ACHN (cell line): Measurements from ENCODE around the gene NCOA4.

ENCODE experiments used
- DNase-seq: peaks from one replicate; pipeline ENCODE4 v3.0.0-alpha.2; 2015
- in situ Hi-C: cut with HindIII; loops from 2 replicates; pipeline ENCODE4 v1.10.0; 2017; ENCODE audit warnings: low sequenced_read_pairs, low pct_ligation_motif_present, low pct_unique_long_range_greater_than_20kb

Gene NCOA4

DNA sequence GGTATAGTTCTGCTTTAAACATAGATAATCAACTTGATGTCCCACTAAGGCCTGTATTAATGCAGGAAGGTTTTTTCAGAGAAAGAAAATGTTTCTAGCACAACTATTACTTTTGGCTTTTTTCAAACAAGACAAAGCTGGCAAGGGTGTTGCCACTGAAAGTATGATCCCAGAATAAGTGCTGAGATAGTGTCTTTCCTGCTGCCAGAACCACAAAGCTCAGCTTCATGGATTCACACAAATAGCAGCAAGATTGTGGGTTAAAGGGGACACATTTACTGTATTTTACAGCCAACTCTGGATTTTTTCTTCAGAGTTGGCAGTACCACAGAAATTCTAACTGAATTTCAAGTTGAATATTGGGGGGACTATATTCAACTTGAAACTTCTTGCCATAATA is 4.3 kb downstream of the NCOA4 start:
- in situ Hi-C loops = no loop called here
- no peak for DNase-seq

DNA sequence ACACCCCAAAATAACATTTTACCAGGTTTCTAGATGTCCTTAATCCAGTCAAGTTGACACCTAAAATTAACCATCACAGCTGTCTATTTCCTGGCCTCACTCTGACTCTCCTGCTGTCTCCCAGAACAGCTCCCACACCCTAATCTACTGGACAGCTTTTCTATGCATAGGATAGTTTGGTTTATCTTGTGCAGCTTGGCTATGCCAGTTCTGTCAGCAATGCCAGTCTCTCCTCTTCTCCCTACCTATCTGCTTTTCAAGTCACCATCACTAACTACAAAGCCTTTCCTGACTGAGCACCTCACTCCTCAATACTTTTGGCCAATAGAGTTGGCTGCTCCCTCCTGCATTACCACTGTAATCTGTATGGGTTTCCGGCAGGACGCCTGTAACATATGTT is 5.0 kb downstream of the NCOA4 start:
- in situ Hi-C loops = no loop called here
- no peak for DNase-seq

DNA sequence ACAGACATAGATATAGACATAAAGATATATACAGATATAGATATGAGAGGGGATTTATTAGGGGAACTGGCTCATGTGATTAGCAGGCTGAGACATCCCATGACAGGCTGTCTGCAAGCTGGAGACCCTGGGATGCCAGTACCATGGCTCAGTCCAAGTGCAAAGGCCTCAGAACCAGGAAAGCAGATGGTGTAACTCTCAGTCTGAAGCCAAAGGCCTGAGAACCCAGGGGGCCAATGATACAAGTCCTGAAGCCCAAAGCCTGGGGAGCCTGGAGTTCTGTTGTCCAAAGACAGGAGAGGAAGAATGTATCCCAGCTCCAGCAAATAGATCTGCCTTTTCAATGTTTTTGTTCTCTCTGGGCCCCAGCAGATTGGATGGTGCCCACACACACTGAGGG is 5.5 kb downstream of the NCOA4 start:
- no peak for DNase-seq
- in situ Hi-C loops = no loop called here

DNA sequence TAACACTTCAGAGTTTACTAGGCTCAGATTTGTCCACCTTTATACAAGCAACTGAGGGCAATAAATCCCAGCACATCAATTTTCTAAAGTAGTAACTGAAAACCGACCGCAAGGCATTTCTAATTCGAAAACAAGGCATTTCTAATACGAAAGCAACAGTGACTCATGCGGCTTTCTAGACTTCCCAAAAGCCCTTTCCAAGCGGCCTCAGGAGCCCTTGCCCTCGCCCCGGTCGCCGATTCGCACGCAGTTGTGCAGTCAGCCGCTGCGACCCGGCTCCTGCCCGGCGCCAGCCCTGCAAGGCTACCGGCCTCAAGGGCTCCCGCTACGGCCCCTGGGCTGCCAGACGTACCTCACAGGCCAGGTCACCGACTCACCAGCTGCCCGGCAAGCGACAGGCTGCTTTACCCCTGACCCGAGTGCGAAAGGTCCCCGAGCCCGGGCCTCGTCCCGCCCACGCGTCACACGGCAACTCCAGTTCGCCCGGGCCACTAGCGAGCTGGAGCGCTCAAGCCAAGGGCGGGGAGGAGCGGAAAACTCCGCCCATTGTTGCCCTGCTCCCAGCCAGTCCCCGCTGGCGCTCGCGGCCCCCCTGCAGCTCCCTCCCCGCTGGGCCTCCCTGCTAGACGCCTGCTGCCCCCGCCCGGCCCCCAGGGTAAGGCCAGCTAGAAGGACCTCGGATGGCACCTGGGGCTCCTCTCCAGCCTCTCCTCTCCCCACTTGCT is 7.3 kb downstream of the NCOA4 start:
- DNase-seq = peak; percentile 96
- in situ Hi-C loops = no loop called here

DNA sequence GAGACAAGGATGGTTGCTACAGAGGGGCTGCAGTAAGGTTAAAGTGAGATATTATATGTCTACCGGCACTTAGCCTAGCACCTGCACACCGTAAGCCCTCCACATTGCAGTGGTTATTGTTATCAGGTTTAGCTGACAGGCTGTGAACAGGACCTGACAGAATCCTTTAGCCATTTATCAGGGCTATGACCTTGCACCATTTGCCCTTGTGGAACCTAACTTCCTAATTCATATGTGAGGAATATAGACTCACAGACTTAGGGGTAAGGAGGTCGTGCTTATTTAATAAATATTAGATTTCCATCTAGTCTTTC is 10.1 kb downstream of the NCOA4 start:
- DNase-seq = no peak
- in situ Hi-C loops = no loop called here

DNA sequence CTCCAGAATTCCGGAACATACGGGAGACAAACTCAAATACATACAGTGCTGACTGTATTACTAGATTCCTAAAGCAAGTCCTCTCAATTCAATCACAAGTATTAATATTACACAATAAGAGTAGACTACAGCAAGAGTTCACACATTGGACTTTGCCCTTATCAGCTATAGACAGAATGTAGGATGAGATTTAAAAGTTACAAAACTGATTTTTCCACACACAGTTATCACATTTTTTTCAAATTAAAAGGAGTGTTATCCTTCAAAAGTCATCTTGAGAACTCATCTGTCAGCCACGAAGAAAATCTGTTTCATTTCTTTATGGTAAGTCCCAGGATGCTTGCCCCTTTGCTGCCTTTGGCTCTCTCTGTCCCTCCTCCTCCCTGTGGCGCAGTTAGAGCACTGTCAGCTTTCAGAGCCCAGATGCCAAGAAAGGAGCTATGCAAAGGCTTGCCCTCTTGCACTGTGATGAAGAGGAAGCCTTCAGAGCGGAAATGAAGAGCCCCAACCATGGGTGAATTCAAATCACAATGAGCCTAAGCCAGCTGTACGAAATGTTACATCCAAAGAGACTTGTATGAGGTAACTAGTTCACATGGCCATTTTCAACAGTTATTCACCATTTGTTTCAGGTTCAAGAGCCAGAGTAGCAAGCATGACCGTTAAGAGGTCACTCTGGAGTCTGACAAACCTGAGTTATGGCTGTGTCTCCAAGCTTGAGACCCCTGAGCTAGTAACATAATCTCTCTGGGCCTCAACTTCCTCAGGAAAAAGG is 10.7 kb downstream of the NCOA4 start:
- in situ Hi-C loops = no loop called here
- no peak for DNase-seq

DNA sequence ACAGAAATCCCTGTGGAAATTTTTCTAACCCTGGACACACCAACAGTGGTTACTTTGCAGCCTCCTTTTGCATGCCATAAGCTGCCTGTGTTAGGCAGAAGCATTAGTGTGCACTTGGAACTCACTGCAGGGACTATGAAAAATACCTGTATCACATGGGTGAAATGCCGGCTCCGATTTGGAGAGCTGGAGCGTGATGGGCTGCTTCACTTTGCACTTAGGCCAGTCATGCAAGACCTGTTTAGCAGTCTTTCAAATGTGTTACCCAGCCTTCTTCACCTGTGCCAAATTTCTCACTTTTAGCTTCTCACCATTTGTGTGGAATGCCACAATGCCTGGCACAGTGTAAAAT is 11.3 kb downstream of the NCOA4 start:
- in situ Hi-C loops = no loop called here
- DNase-seq = no peak

DNA sequence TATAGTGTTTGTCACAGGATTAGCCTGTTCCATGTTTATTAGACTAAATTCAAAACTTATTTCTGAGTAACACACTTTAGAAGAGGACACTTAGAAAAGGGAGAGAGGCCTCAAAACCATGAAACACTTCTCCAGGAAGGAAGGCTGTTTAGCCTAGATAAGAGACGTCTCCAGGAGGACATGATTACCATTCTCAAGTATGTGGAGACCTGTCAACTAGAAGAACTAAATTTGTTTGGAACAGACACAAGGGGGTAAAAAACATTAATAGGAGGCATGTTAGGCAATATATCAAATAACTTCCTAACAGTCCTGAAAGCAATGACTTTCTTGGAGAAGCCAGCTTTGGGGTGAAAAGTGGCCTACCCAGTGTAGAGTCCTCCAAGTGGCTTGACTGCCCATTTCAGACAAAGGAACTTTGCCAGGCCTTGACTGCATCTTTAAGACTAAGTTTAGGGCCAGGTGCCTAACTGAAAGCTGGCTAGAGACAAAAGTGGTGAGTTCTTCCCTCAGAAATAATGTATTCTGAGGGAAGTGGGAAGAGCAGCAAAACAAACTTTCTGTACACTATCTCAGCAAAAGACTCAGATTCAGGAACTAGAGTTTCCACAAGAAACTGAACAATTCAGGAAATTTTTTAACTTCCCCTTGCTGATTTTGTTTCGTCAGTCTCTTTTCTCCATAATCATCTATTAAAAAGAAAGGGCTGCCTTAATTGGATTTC is 11.8 kb downstream of the NCOA4 start:
- in situ Hi-C loops = no loop called here
- no peak for DNase-seq

DNA sequence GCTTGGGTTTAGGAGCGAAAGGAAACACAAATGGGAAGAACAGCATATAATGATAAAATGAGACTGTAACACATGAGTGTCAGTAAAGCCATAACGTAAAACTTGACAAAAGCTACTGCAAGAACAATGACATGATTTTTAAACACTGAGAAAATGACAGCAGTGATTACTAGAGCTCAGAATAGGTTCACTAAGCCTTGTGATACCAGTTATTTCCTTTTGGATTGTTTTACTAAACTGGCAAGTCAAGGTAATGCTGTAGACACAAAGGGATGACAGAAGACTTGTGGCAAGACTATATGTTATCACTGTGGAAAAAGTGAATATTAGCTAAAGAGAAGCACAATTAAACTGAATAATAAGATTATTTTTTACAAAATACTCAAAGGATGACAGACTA is 12.7 kb downstream of the NCOA4 start:
- in situ Hi-C loops = no loop called here
- no peak for DNase-seq

DNA sequence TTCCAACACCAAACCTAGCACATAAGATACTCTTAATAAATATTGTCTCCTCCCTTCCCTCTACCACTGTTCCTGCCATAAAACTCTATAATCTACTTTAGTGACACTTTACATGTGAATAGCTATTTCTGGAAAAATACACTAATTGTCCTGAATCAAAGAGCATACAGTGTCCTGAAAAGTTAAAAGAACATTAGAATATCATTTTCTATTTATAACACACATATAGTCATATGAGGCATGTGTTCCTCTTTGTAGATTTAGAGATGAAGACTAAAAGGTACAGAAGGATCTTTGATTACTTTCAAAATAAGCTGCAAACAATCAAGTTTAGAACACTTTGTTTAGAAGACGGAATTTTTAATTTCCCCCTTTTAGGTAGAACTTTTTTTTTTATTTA is 13.6 kb downstream of the NCOA4 start:
- no peak for DNase-seq
- in situ Hi-C loops = no loop called here

DNA sequence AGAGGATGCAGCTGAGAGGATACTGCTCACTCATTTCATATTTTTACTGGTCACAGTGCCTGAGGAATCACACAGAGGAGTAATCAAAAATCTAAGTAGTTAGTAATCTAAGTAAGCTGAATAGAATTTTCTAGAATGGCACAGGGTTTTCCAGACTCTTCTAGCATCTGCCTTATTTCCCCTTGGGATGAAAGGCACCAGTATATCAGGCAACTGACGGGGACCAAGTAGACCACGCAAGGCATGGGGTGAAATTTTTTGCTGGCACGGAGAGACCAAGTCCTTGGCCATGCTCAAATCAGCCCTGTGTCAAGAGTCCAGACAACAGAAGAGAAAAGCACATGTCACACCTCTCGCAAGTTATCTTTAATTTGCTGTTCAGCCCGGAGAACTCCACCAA is 14.2 kb downstream of the NCOA4 start:
- DNase-seq = no peak
- in situ Hi-C loops = no loop called here

DNA sequence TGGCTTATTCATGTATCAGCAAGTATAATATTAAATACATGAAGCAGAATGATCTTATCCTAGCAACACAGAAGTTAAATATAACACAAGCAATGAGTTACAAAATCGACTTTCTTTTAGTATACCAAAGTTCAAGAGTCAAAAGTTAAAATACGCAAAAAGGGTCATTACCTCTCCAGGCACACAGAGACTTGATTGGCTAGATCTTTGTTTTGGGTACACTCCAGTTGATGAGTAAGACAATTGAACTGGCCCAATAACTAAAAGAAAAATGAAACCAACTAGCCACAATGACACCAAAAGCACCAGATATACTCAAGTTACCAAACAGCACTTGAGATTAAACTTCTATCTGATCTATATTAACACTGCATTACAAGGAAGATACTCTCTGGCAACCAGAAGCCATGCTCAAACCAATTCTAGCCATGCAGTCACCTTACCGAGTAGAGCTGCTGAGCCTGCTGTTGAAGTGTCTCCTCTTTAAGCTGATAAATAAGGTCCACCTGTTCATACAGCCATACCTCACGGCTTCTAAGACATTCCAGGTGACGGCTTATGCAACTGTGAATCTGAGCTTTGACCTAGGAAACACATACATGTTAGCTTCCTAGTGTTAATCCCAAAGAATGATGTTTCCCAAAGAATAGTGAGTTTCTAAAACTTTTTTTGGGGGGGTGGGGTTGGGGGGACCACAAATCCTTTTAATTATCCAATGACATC is 15.6 kb downstream of the NCOA4 start:
- in situ Hi-C loops = no loop called here
- DNase-seq = no peak

DNA sequence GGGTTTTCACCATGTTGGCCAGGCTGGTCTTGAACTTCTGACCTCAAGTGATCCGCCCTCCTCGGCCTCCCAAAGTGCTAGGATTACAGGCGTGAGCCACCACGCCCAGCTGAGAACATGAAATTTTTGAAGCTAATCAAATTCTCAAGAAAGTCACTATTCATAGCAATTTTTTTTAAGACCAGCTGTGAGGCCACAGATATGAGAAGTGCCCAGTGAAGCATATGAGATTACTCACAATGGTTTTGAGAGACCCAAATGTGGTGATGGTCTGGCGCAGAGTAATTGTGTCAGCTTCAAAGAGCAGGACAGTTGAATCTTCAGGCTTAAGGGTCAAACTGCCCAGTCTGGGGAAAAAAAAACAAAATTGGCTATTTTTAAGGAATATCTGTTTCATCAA is 16.2 kb downstream of the NCOA4 start:
- no peak for DNase-seq
- in situ Hi-C loops = no loop called here

DNA sequence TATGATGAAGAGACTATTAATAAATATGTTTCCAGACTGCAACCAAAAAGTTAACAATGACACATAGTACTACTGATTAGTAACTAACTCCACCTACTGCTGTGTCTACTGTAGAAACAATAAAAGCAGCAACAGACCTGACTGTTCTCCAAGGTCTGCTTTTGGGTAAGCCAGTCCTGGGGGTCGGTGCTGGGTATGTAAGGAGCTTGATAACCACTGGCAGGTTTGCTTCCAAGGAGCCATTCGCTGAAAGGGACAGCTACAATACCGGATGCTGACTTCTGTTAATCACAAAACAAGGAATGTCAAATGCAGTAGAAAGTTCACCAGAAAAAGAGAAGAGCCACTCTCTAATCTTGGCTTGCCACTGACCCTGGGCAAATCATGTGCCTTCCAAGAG is 17.7 kb downstream of the NCOA4 start:
- DNase-seq = no peak
- in situ Hi-C loops = no loop called here

DNA sequence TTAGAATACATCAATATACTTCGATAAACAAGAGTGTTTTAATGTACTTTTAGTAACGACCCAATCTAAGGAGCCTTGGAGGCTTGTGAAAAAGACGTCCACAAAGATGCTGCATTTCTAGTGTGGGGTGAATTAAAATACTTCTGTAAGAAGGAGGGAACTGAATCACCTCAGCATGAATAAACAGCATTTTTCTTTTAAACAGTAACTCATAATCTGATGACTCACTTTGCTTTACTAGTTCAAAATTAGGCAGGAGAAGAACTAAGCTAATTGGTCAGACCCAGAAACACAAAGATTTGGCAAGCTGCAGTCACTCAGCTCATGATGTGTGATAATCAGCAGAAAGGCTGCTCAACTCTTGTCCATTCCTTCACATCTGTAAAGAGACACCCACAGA is 24.2 kb downstream of the NCOA4 start:
- peak; percentile 56 for DNase-seq
- in situ Hi-C loops = no loop called here

DNA sequence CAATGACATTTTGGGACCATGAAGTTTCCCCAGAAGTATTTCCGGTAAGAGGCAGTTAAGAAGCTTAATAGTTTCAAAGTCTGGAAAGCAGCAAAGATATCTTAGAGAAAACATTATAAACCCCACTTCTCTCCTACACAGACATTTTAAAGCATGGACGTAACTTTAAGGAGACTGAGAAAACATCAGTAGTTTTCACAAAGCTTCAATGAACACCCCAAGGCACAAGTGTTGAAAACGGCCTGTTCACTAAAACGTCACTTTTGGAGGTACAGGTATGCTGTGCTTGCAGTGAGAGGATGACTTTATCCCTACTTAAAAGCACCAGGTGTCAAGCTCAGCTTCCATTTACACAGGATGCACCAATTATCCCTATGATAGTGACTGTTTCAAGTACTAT is 25.0 kb downstream of the NCOA4 start:
- in situ Hi-C loops = no loop called here
- DNase-seq = no peak

DNA sequence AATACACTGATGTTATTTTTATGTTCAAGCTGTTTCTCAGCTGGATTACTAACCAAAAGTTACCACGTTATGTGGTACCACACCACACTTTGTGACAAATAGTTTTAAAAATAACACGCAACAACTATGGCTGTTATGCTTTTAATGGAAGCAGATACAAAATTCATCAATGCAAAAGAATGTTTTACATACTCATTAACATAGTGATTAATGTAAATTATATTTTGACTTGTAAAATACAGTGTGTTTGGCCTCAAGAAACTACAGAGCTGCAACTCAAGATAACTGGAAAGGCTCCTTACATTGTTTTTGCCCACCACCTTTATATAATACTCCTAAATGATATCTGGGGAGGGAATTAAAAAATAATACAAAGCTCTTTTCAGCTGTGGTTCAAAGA is 25.5 kb downstream of the NCOA4 start:
- DNase-seq = no peak
- in situ Hi-C loops = no loop called here

DNA sequence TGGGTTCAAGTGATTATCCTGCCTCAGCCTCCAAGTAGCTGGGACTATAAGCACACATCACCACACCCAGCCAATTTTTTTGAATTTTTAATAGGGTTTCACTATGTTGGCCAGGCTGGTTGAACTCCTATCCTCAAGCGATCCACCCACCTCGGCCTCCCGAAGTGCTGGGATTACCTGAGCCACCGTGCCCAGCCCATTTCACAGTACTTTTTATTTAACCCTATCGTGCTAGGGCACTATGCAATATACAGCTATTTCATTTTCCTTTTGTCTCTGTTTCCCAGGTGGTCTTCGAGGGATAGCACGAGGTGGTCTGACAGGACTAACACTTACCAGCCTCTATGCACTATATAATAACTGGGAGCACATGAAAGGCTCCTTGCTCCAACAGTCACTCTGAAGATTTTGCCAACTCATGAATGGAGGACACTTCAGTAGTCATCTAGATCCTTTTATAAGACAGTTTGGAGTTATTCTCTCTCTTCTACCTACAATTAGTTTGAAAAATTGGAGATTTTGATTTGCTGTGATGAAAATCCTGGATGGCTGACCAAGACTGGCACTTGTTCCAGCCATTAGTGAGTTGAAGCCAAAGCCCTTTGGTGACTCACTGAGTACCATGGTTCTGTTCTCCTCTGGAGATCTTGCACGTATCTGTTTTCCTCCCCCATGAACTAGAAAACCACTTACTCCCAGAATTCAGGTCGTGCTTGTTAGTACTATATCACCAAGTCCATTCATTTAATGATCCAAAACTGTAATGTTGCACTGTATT is 27.3 kb downstream of the NCOA4 start:
- in situ Hi-C loops = no loop called here
- DNase-seq = no peak
